ENCODE data around the gene EIF3C.
"Not testable (repeated sequence)": the region's sequence is repeated elsewhere in the genome, so short reads cannot be mapped to it uniquely, and the experiment has no call there.

The EIF3C gene

GRCh38 chr16:28751487-28751886 is 40.2 kb downstream of the EIF3C start, which contains the start of gene NPIPB9:
Gene NPIPB9 (plus strand): TSS chr16:28751787.
- DNase-seq, result not testable (repeated sequence)

DNA sequence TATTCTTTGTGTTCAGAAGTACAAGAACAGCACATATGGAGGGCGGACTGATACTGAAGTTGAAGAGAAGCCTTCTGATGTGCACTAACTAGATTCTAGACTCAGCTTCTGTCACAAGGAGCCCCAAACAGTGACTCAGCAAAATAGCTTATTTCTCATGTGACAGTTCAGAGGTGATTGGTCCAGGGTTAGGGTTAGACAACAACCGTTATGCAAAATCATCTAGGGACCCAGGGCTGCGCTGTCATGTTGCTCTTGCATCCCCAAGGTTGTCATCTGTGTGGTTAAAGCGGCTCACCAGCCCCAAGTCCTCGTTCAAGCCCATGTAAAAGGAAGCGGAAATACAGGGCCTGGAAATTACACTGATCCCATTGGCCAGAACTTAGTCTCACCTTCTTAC is 70.4 kb downstream of the EIF3C start:
- DNase-seq, result not testable (repeated sequence)

GRCh38 chr16:28782357-28782756 is 71.1 kb downstream of the EIF3C start:
- not testable (repeated sequence) for DNase-seq
